RWPE2 (cell line): ENCODE results near the gene TTR.

Experiments
- ATAC-seq: fragments of 200-7000 bp; cut with Tn5 transposase; 3 replicates; pipeline ENCODE4 v1.9.1; 2021; ENCODE audit warnings: low read depth
- DNase-seq: peaks from one replicate; pipeline ENCODE4 v3.0.0-alpha.2; 2020; ENCODE audit warnings: low spot score
- H3K27ac ChIP-seq: fragments of 450-650 bp; 2 replicates; pipeline ENCODE4 v1.5.1; 2017; ENCODE audit warnings: mild to moderate bottlenecking; ENCODE audit not compliant: poor library complexity, severe bottlenecking
- H3K27me3 ChIP-seq: fragments of 250-450 bp; sonication (Bioruptor Pico); 2 replicates; pipeline ENCODE4 v1.5.1; 2021; ENCODE audit warnings: mild to moderate bottlenecking, moderate library complexity; ENCODE audit not compliant: insufficient read depth, poor library complexity, severe bottlenecking
- H3K36me3 ChIP-seq: fragments of 250-450 bp; sonication (Bioruptor Pico); 2 replicates; pipeline ENCODE4 v1.5.1; 2020; ENCODE audit warnings: low read depth, mild to moderate bottlenecking, moderate library complexity
- H3K4me1 ChIP-seq: fragments of 250-450 bp; sonication (Bioruptor Pico); 2 replicates; pipeline ENCODE4 v1.5.1; 2021; ENCODE audit warnings: mild to moderate bottlenecking, moderate library complexity; ENCODE audit not compliant: insufficient read depth, poor library complexity, severe bottlenecking
- H3K4me3 ChIP-seq: fragments of 250-450 bp; sonication (Bioruptor Pico); 2 replicates; pipeline ENCODE4 v1.5.1; 2021; ENCODE audit warnings: mild to moderate bottlenecking, moderate library complexity; ENCODE audit not compliant: severe bottlenecking
- H3K9me3 ChIP-seq: fragments of 250-450 bp; sonication (Bioruptor Pico); 2 replicates; pipeline ENCODE4 v1.5.1; 2021; ENCODE audit warnings: mild to moderate bottlenecking, moderate library complexity; ENCODE audit not compliant: severe bottlenecking
- CTCF ChIP-seq: fragments of 450-650 bp; IDR thresholded peaks from one replicate; pipeline ENCODE4 v1.5.1; 2017; ENCODE audit warnings: mild to moderate bottlenecking, moderate library complexity; ENCODE audit not compliant: poor library complexity, severe bottlenecking

Gene TTR

GRCh38 chr18:31646332-31647126, 54.9 kb downstream of the TTR start:
- no peak for TF ChIP-seq CTCF
- H3K4me1 ChIP-seq = peaks cover 33% of the 10 kb centered on the region
- no peak for ATAC-seq
- no peaks in the 10 kb centered on the region for H3K9me3 ChIP-seq
- DNase-seq = no peak
- H3K27ac ChIP-seq = no peak overlapping the region
- H3K4me3 ChIP-seq = no peak overlapping the region
- H3K27me3 ChIP-seq = no peaks in the 10 kb centered on the region
- H3K36me3 ChIP-seq = no peaks in the 10 kb centered on the region

GRCh38 chr18:31647127-31647753, 55.6 kb downstream of the TTR start:
- TF ChIP-seq CTCF = no peak
- no peak for DNase-seq
- H3K27ac ChIP-seq = no peak overlapping the region
- no peak for ATAC-seq
- H3K36me3 ChIP-seq = no peaks in the 10 kb centered on the region
- H3K9me3 ChIP-seq = no peaks in the 10 kb centered on the region
- H3K4me3 ChIP-seq = no peak overlapping the region
- no peaks in the 10 kb centered on the region for H3K27me3 ChIP-seq
- peaks cover 33% of the 10 kb centered on the region for H3K4me1 ChIP-seq
